Tibial artery (tissue), 4 donors: ENCODE results near the gene ATP6V1E1.

Experiments
- DNase-seq, 2 donors: peaks; one replicate each; pipeline ENCODE4 v3.0.0-alpha.2; 2019
- H3K27ac ChIP-seq, 2 donors: fragments of 200-600 bp; sonication (generic) in 1 of 2; 1 replicate in 1 of 2; 2 replicates in 1 of 2; pipeline ENCODE4 v1.5.1; 2018 to 2019; ENCODE audit warnings: mild to moderate bottlenecking in 1 of 2
- H3K27me3 ChIP-seq, 2 donors: fragments of 200-600 bp; sonication (generic) in 1 of 2; one replicate each; pipeline versions ENCODE4 v1.5.1 to v1.6.0; 2016 to 2019
- H3K36me3 ChIP-seq, 3 donors: fragments of 200-600 bp; sonication (generic) in 2 of 3; one replicate each; pipeline ENCODE4 v1.5.1; 2016 to 2019; ENCODE audit warnings: mild to moderate bottlenecking in 2 of 3
- H3K4me1 ChIP-seq, 4 donors: fragments of 200-600 bp; sonication (generic) in 2 of 4; 1 replicate in 3 of 4; 2 replicates in 1 of 4; pipeline ENCODE4 v1.5.1; 2016 to 2019
- H3K4me3 ChIP-seq, 2 donors: fragments of 200-600 bp; sonication (generic) in 1 of 2; 1 replicate in 1 of 2; 2 replicates in 1 of 2; pipeline ENCODE4 v1.5.1; 2018 to 2019; ENCODE audit warnings: mild to moderate bottlenecking in 2 of 2
- H3K9me3 ChIP-seq, 3 donors: fragments of 200-600 bp; sonication (generic) in 1 of 3; one replicate each; pipeline ENCODE4 v1.5.1; 2016 to 2019
- CTCF ChIP-seq, 2 experiments: fragments of 200-600 bp in 1 of 2; fragments of 450-650 bp in 1 of 2; IDR thresholded peaks; one replicate each; pipeline ENCODE4 v1.5.1; 2017 to 2019; ENCODE audit warnings: antibody characterized with exemption in 2 of 2, mild to moderate bottlenecking in 1 of 2, moderate library complexity in 1 of 2
- intact Hi-C: fragments of 100-400 bp; cut with DNase I; formaldehyde crosslinking; loops from one replicate; pipeline ENCODE4 v1.15.0; 2023; ENCODE audit warnings: low total_unique reads

Gene ATP6V1E1

GRCh38 chr22:17576470-17576869 lies 52.1 kb downstream of the ATP6V1E1 start:
- Histone ChIP-seq H3K36me3 (no peaks in the 10 kb centered on the region), H3K4me1 (peaks cover 0 to 7% (median 4%) of the 10 kb centered on the region in 4 donors), H3K4me3 (no peak overlapping the region), H3K27me3 (peaks cover 0 to 2% of the 10 kb centered on the region in 2 donors), H3K27ac (no peak overlapping the region), H3K9me3 (no peaks in the 10 kb centered on the region)
- intact Hi-C loops = no loop called here
- no peak for TF ChIP-seq CTCF (IDR thresholded peaks at IDR 0.05)
- DNase-seq = no peak

- Histone ChIP-seq H3K4me3 (no peak overlapping the region), H3K27ac (no peak overlapping the region), H3K4me1 (peaks cover 0 to 15% (median 10%) of the 10 kb centered on the region in 4 donors), H3K36me3 (no peaks in the 10 kb centered on the region), H3K27me3 (no peaks in the 10 kb centered on the region), H3K9me3 (no peaks in the 10 kb centered on the region)
- no peak for TF ChIP-seq CTCF (IDR thresholded peaks at IDR 0.05)
- no peak for DNase-seq
- intact Hi-C loops = no loop called here
These were observed 52.9 kb downstream of the ATP6V1E1 start for GRCh38 chr22:17575681-17576080.

GRCh38 chr22:17575151-17575550 lies 53.4 kb downstream of the ATP6V1E1 start:
- Histone ChIP-seq H3K9me3 (no peaks in the 10 kb centered on the region), H3K4me3 (no peak overlapping the region), H3K27me3 (no peaks in the 10 kb centered on the region), H3K4me1 (peaks cover 2 to 20% (median 15%) of the 10 kb centered on the region in 4 donors), H3K27ac (no peak overlapping the region), H3K36me3 (no peaks in the 10 kb centered on the region)
- intact Hi-C loops = no loop called here
- DNase-seq = no peak
- no peak for TF ChIP-seq CTCF (IDR thresholded peaks at IDR 0.05)

- peak; percentile 78 to 90 for DNase-seq
- Histone ChIP-seq H3K4me3 (peak overlapping the region; percentile 38 to 53), H3K9me3 (no peaks in the 10 kb centered on the region), H3K27me3 (no peaks in the 10 kb centered on the region), H3K36me3 (no peaks in the 10 kb centered on the region), H3K27ac (peak overlapping the region; percentile 75 to 79), H3K4me1 (peaks cover 4 to 28% (median 22%) of the 10 kb centered on the region in 4 donors)
- no peak for TF ChIP-seq CTCF (IDR thresholded peaks at IDR 0.05)
- intact Hi-C loops = no loop called here
These were observed 57.5 kb downstream of the ATP6V1E1 start for GRCh38 chr22:17570851-17571631.

- Histone ChIP-seq H3K4me3 (peak overlapping the region in 1 of 2 donors; percentile 53), H3K27me3 (no peaks in the 10 kb centered on the region), H3K36me3 (no peaks in the 10 kb centered on the region), H3K27ac (peak overlapping the region; percentile 75 to 79), H3K9me3 (no peaks in the 10 kb centered on the region), H3K4me1 (peaks cover 4 to 28% (median 22%) of the 10 kb centered on the region in 4 donors)
- intact Hi-C loops = no loop called here
- no peak for TF ChIP-seq CTCF (IDR thresholded peaks at IDR 0.05)
- no peak for DNase-seq
These were observed 58.5 kb downstream of the ATP6V1E1 start for GRCh38 chr22:17569971-17570511.
